DOHH2 (cell line): ENCODE measurements around the gene ATP8B4.

ENCODE experiments used
- H3F3A ChIP-seq: fragments of 200-600 bp; sonication (generic), shearing (Covaris generic); 2 replicates; pipeline ENCODE4 v1.6.0; 2016; ENCODE audit warnings: antibody characterized with exemption, mild to moderate bottlenecking; ENCODE audit not compliant: control insufficient read depth, insufficient read depth
- H3K27ac ChIP-seq: fragments of 200-600 bp; sonication (generic); 2 replicates; pipeline ENCODE4 v1.5.1; 2014; ENCODE audit warnings: low read depth, mild to moderate bottlenecking, low read length, moderate library complexity
- H3K27me3 ChIP-seq: fragments of 200-600 bp; sonication (generic); 2 replicates; pipeline ENCODE4 v1.6.1; 2014; ENCODE audit warnings: mild to moderate bottlenecking, low read length, mixed read lengths; ENCODE audit not compliant: control insufficient read depth
- H3K36me3 ChIP-seq: fragments of 200-600 bp; sonication (generic); 2 replicates; pipeline ENCODE4 v1.6.1; 2014; ENCODE audit warnings: mild to moderate bottlenecking, low read length, moderate library complexity, mixed read lengths; ENCODE audit not compliant: control insufficient read depth
- H3K4me1 ChIP-seq: fragments of 200-600 bp; sonication (generic); 2 replicates; pipeline ENCODE4 v1.6.1; 2014; ENCODE audit warnings: mild to moderate bottlenecking, low read length, mixed read lengths; ENCODE audit not compliant: control insufficient read depth
- H3K4me2 ChIP-seq: fragments of 200-600 bp; sonication (generic); 2 replicates; pipeline ENCODE4 v1.6.0; 2014; ENCODE audit warnings: mild to moderate bottlenecking, low read length, moderate library complexity
- H3K4me3 ChIP-seq: fragments of 200-600 bp; sonication (generic); 2 replicates; pipeline ENCODE4 v1.5.1; 2014; ENCODE audit warnings: mild to moderate bottlenecking, low read length, mixed read lengths
- H3K79me2 ChIP-seq: fragments of 200-600 bp; sonication (generic); 2 replicates; pipeline ENCODE4 v1.6.1; 2014; ENCODE audit warnings: mild to moderate bottlenecking, low read length, mixed read lengths; ENCODE audit not compliant: control insufficient read depth
- H3K9me2 ChIP-seq: fragments of 200-600 bp; sonication (generic); replicated peaks from 2 replicates; pipeline ENCODE4 v1.6.1; 2014; ENCODE audit warnings: mild to moderate bottlenecking, low read length, mixed read lengths; ENCODE audit not compliant: control insufficient read depth
- H3K9me3 ChIP-seq: fragments of 200-600 bp; sonication (generic); 2 replicates; pipeline ENCODE4 v1.6.1; 2014; ENCODE audit warnings: antibody characterized with exemption, low read length, mixed read lengths; ENCODE audit not compliant: control insufficient read depth, insufficient read depth
- H4K20me1 ChIP-seq: fragments of 200-600 bp; sonication (generic); 2 replicates; pipeline ENCODE4 v1.6.0; 2014; ENCODE audit warnings: low read depth, mild to moderate bottlenecking, antibody characterized with exemption, low read length, moderate library complexity; ENCODE audit not compliant: control insufficient read depth, insufficient read depth
- CTCF ChIP-seq: fragments of 200-600 bp; sonication (generic); IDR thresholded peaks from one replicate; pipeline ENCODE4 v1.5.1; 2014; ENCODE audit warnings: antibody characterized with exemption, mild to moderate bottlenecking, low read depth, low read length; ENCODE audit not compliant: poor library complexity, severe bottlenecking
- EZH2phosphoT487 ChIP-seq: fragments of 200-600 bp; sonication (generic); IDR thresholded peaks from 2 replicates; pipeline ENCODE4 v1.6.1; 2017; ENCODE audit warnings: borderline replicate concordance, mild to moderate bottlenecking, antibody characterized with exemption, low read length, moderate library complexity, mixed read lengths

Gene ATP8B4

GRCh38 chr15:49823987-49824774 lies 294.9 kb downstream of the ATP8B4 start:
- no peaks in the 10 kb centered on the region for H3K79me2 ChIP-seq
- 0 out of 2 replicates have a peak, but pooled peaks cover 3% of the 10 kb centered on the region for H3K9me3 ChIP-seq
- H3K27ac ChIP-seq = no peak overlapping the region
- no peaks in the 10 kb centered on the region for H3K36me3 ChIP-seq
- H3K27me3 ChIP-seq = no peaks in the 10 kb centered on the region
- H3K4me1 ChIP-seq = no peaks in the 10 kb centered on the region
- TF ChIP-seq CTCF = no peak
- TF ChIP-seq EZH2phosphoT487 = no peak
- H3K4me2 ChIP-seq = no peak overlapping the region
- no peak overlapping the region for H3K4me3 ChIP-seq
- no peaks in the 10 kb centered on the region for H3F3A ChIP-seq
- no peaks in the 10 kb centered on the region for H4K20me1 ChIP-seq
- no peaks in the 10 kb centered on the region for H3K9me2 ChIP-seq

GRCh38 chr15:49817100-49817499 lies 301.9 kb downstream of the ATP8B4 start:
- H3K79me2 ChIP-seq = no peaks in the 10 kb centered on the region
- no peaks in the 10 kb centered on the region for H3K4me1 ChIP-seq
- no peaks in the 10 kb centered on the region for H3K9me3 ChIP-seq
- no peaks in the 10 kb centered on the region for H4K20me1 ChIP-seq
- no peak for TF ChIP-seq CTCF
- TF ChIP-seq EZH2phosphoT487 = no peak
- H3K27me3 ChIP-seq = no peaks in the 10 kb centered on the region
- H3K36me3 ChIP-seq = no peaks in the 10 kb centered on the region
- no peaks in the 10 kb centered on the region for H3K9me2 ChIP-seq
- H3F3A ChIP-seq = no peaks in the 10 kb centered on the region
- no peak overlapping the region for H3K27ac ChIP-seq
- no peak overlapping the region for H3K4me2 ChIP-seq
- H3K4me3 ChIP-seq = no peak overlapping the region

- H3K9me2 ChIP-seq = no peaks in the 10 kb centered on the region
- H3K27ac ChIP-seq = no peak overlapping the region
- no peaks in the 10 kb centered on the region for H4K20me1 ChIP-seq
- H3K4me2 ChIP-seq = no peak overlapping the region
- no peak overlapping the region for H3K4me3 ChIP-seq
- no peaks in the 10 kb centered on the region for H3K4me1 ChIP-seq
- no peak for TF ChIP-seq CTCF
- no peak for TF ChIP-seq EZH2phosphoT487
- H3K36me3 ChIP-seq = no peaks in the 10 kb centered on the region
- H3K27me3 ChIP-seq = no peaks in the 10 kb centered on the region
- no peaks in the 10 kb centered on the region for H3K79me2 ChIP-seq
- H3F3A ChIP-seq = no peaks in the 10 kb centered on the region
- H3K9me3 ChIP-seq = no peaks in the 10 kb centered on the region
Measured at GRCh38 chr15:49815950-49816349, 303.1 kb downstream of the ATP8B4 start.
